Measurements from ENCODE around the gene MOGAT3.

MOGAT3 gene

GRCh38 chr7:101200862-101201599, at the start of gene MOGAT3:
Gene MOGAT3, minus strand, starts transcription at chr7:101201036. Its CDS starts 182 bp downstream, at chr7:101200854.
- FAIRE-seq (no peak), DNase-seq (ENCODE audit: low spot score) (no peak)

GRCh38 chr7:101250324-101250723, 49.5 kb upstream of the MOGAT3 start:
- no peak for FAIRE-seq
- DNase-seq (ENCODE audit: low spot score) = no peak

- DNase-seq (ENCODE audit: low spot score) (no peak), FAIRE-seq (no peak)
These were observed 47.4 kb upstream of the MOGAT3 start for GRCh38 chr7:101248276-101248675.

GRCh38 chr7:101245147-101245668, 44.4 kb upstream of the MOGAT3 start:
- no peak for FAIRE-seq
- no peak for DNase-seq (ENCODE audit: low spot score)

- peak; percentile 87 for FAIRE-seq
- DNase-seq (ENCODE audit: low spot score) = peak; percentile 99
These were observed 43.7 kb upstream of the MOGAT3 start, which contains the start of gene FIS1 for GRCh38 chr7:101244375-101245146. Gene FIS1, minus strand, starts transcription at chr7:101245081. Its CDS starts 77 bp downstream, at chr7:101245004.

GRCh38 chr7:101243646-101244374, 43.0 kb upstream of the MOGAT3 start:
- DNase-seq (ENCODE audit: low spot score) (no peak), FAIRE-seq (no peak)

GRCh38 chr7:101241443-101242349, 40.9 kb upstream of the MOGAT3 start:
- DNase-seq (ENCODE audit: low spot score) (no peak), FAIRE-seq (no peak)

- FAIRE-seq = no peak
- no peak for DNase-seq (ENCODE audit: low spot score)
These were observed 40.2 kb upstream of the MOGAT3 start for GRCh38 chr7:101241015-101241363.

- no peak for FAIRE-seq
- DNase-seq (ENCODE audit: low spot score) = no peak
These were observed 39.6 kb upstream of the MOGAT3 start for GRCh38 chr7:101240226-101241014.

GRCh38 chr7:101239951-101240220, 39.0 kb upstream of the MOGAT3 start:
- DNase-seq (ENCODE audit: low spot score) = no peak
- no peak for FAIRE-seq

GRCh38 chr7:101239191-101239950, 38.5 kb upstream of the MOGAT3 start:
- FAIRE-seq (no peak), DNase-seq (ENCODE audit: low spot score) (no peak)

- FAIRE-seq (no peak), DNase-seq (ENCODE audit: low spot score) (no peak)
These were observed 37.7 kb upstream of the MOGAT3 start for GRCh38 chr7:101238226-101239182.

- FAIRE-seq (no peak), DNase-seq (ENCODE audit: low spot score) (no peak)
These were observed 36.6 kb upstream of the MOGAT3 start, which contains the start of gene CLDN15 for GRCh38 chr7:101237206-101238067. Gene CLDN15, minus strand, starts transcription at chr7:101237802. Its CDS starts 221 bp downstream, at chr7:101237581.

GRCh38 chr7:101236292-101236835, 35.5 kb upstream of the MOGAT3 start:
- DNase-seq (ENCODE audit: low spot score) = no peak
- no peak for FAIRE-seq

- FAIRE-seq = no peak
- no peak for DNase-seq (ENCODE audit: low spot score)
These were observed 34.7 kb upstream of the MOGAT3 start for GRCh38 chr7:101235522-101235921.

- FAIRE-seq (no peak), DNase-seq (ENCODE audit: low spot score) (no peak)
These were observed 34.2 kb upstream of the MOGAT3 start for GRCh38 chr7:101235050-101235449.

GRCh38 chr7:101234636-101235035, 33.8 kb upstream of the MOGAT3 start:
- FAIRE-seq = no peak

More at GRCh38 chr7:101234636-101235035, 33.8 kb upstream of the MOGAT3 start:
- DNase-seq (ENCODE audit: low spot score) = no peak
